ENCODE results near the gene TMEM165.
"Not testable (repeated sequence)": the region's sequence is repeated elsewhere in the genome, so short reads cannot be mapped to it uniquely, and the experiment has no call there.

The TMEM165 gene, protein sequence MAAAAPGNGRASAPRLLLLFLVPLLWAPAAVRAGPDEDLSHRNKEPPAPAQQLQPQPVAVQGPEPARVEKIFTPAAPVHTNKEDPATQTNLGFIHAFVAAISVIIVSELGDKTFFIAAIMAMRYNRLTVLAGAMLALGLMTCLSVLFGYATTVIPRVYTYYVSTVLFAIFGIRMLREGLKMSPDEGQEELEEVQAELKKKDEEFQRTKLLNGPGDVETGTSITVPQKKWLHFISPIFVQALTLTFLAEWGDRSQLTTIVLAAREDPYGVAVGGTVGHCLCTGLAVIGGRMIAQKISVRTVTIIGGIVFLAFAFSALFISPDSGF

GRCh38 chr4:55395529-55396307, at the start of gene TMEM165:
Gene TMEM165, plus strand, starts transcription at chr4:55395957. Its CDS starts 233 bp downstream, at chr4:55396190.
- DNase-seq (ENCODE audit: low read depth): peak; percentile 88

DNA sequence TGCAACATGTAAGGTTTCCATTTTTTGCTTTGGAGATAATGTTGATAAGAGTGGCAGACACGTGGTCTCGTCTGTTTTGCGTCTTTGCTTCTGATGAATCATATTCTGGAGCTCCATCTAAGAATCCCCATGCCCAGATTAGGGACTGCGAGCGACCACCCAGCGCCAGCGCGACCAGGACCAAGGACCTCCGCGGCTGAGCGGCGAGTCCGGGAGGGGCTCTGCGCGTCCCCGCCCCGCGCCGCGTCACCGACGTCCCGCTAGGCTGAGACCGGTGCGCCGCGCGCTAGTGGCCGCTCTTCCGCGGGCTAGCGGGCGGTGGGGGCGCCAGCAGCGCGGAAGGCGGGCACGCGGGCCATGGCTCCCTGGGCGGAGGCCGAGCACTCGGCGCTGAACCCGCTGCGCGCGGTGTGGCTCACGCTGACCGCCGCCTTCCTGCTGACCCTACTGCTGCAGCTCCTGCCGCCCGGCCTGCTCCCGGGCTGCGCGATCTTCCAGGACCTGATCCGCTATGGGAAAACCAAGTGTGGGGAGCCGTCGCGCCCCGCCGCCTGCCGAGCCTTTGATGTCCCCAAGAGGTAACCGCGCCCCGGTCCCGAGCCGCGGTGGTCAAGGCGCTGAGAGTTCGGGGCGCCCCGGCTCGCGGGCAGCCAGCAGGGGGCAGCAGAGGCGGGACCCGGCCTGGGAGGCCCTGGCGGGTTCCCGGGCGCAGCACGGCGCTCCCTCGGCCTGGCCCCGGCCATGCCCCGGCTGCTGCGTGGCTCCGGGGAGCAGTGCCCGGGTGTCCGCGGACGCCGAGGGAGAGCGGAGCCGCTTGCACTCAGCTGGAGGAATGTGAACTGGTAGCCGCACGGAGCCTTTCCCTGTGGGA, 49.5 kb upstream of the TMEM165 start, which contains the start of gene SRD5A3:
SRD5A3 (plus strand) TSS at position 263 of the 871 bp plus-strand sequence; CDS start at position 358, 95 bp downstream.
- peak; percentile 84 for DNase-seq (ENCODE audit: low read depth)

DNA sequence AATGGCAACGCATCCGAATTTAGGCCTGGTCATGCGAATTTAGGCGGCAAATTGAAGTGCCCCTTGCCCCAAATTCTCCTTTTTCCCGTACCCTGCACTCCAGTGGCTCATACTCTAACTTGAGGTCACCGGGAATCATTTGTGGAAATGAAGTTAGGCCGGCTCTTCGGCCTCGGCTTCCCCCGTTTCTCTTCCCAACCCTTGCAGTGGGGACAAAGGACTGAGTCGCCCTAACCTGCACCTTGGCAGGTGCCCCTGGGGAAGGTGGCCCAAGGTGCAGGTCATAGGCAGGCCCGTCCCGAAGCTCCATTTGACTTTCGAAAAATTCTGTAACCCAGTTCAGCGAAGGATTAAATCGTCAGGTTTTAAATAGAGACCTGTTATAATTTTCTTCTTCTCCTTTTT, 48.9 kb upstream of the TMEM165 start:
- DNase-seq (ENCODE audit: low read depth): no peak

DNA sequence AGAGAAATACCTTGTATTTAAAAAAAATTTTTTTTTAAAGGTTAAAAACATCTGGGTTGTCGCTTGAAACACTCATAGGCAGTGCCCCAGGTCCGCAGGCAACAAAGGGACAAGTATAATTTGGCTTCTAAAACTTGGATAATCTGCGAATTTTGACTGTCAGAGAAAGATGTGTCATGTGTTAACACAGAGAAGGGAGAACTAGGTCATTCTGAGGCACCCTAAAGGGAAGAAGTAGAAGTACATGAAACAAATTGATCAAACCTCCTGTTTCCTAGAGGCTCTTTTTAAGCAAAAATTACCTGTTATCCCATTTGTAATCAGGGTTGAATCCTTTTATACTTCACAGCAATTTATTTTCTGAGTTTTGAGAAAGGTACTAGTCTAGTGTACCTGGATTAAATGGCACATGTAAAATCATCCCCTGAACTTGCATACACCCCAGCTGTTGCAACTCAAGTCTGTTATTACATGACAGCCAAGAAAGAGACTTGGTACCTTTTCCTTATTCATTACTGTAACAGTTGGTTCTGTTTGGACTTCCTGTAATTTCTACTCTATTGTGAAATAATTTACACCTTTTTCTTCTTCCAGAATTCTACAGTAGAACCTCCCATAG, 48.0 kb upstream of the TMEM165 start:
- DNase-seq (ENCODE audit: low read depth): no peak

- DNase-seq (ENCODE audit: low read depth): peak; percentile 86
Measured at GRCh38 chr4:55348466-55348865, 47.3 kb upstream of the TMEM165 start.

GRCh38 chr4:55350870-55351269, 44.9 kb upstream of the TMEM165 start:
- peak; percentile 57 for DNase-seq (ENCODE audit: low read depth)

- DNase-seq (ENCODE audit: low read depth): peak; percentile 43
Measured at GRCh38 chr4:55351824-55352223, 43.9 kb upstream of the TMEM165 start.

DNA sequence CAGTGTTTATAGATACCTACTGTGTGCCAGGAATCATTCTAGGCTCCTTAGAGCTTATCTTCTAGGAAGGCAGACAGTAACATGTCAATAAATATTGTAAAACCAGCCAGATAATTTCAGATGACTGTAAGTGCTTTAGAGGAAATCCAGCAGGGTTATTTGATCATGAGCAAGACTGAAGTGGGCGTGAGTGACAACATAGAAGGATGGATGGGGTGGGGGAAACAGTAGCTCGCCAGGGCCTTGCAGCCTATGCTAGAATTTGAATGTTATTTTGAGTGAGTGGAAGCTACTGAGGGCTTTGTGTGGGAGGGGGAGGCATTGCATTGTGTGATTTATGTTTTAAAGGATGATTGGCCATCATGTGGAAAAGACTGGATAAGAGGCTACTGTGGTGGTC, 43.0 kb upstream of the TMEM165 start:
- DNase-seq (ENCODE audit: low read depth): no peak

- not testable (repeated sequence) for DNase-seq (ENCODE audit: low read depth)
Measured at GRCh38 chr4:55353228-55353747, 42.5 kb upstream of the TMEM165 start.

DNA sequence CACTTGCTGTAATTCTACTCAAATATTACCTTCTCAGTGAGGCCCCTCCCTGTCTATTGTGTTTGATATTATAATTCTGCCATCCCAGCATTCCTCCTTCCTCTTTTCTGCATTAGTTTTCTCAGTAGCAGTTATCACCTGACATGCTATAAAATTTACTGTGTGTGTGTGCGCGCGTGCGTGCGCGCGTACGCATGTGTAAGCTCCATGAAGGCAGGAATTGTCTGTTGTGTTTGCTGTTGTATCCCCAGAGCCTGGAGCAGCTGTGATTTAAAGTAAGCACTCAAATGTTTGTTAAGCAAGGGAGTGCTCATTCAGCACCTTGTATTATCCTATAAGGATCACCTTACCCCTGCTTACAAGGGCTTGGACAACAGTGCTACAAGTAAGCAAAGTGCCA, 41.1 kb upstream of the TMEM165 start:
- DNase-seq (ENCODE audit: low read depth): no peak

DNA sequence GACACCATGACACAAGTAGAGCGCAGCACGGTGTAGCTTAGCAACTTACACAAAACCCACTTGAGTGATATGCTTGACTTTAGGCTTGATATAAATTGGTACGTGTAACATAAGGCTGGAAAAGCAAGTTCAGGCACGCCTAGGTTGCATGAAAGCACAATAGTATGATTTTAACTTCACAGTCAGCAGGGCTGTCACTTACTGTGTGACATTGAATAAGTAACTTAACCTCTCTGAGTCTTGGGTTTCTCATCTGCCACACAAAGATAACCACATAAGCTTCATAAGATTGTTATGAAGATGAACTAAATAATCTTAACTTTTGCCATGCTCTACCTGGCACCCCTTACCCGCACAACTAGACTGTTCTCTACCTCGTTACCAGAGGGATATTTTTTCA, 40.2 kb upstream of the TMEM165 start:
- no peak for DNase-seq (ENCODE audit: low read depth)

- peak; percentile 70 for DNase-seq (ENCODE audit: low read depth)
Measured at GRCh38 chr4:55356991-55357461, 38.7 kb upstream of the TMEM165 start.

- no peak for DNase-seq (ENCODE audit: low read depth)
Measured at GRCh38 chr4:55358246-55358645, 37.5 kb upstream of the TMEM165 start.

DNA sequence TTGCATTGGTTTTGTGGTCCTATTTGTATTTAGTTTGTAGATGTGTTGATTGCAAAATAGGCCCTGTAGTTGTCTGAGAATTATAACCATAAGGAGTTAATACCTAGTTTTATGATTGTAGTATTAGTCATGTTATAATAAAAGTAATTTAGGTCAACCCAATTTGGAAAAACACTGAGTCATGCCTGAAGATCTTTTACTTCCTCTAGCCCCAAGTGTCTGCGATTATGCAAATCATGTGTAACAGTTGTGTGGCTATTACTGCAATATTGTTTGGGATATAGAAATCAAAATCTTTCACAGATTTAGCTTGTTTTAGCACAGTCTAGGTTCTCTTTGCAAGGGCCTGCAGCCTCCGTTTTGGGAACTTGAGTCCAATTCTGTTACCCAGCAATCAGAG, 37.1 kb upstream of the TMEM165 start:
- peak; percentile 90 for DNase-seq (ENCODE audit: low read depth)

DNA sequence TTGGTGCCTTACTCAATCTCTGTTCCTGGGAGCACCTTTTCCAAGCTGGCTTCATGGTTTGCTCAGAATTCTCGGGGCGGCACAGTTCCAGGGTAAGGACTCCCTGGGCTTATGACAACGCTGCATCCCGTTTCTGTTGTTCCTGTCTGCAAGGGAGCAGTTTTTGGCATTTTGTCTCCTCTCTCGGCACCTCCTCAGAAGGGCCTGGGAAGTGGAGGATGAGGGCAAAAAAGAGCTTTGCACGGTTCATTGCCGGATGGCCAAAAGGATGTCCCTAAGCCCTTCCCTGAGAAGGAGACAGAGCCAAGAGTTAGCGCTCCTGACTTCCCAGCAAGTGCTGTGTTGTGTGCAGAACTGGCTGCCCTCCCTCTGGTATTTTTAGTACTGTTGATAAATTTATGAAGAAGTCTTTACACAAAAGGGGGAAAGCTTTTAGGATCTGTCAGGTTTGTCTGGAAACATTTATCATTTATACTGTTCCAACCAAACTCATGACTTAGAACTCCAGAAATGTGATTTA, 36.3 kb upstream of the TMEM165 start:
- peak; percentile 65 for DNase-seq (ENCODE audit: low read depth)

- DNase-seq (ENCODE audit: low read depth): not testable (repeated sequence)
Measured at GRCh38 chr4:55362938-55363337, 32.8 kb upstream of the TMEM165 start.

DNA sequence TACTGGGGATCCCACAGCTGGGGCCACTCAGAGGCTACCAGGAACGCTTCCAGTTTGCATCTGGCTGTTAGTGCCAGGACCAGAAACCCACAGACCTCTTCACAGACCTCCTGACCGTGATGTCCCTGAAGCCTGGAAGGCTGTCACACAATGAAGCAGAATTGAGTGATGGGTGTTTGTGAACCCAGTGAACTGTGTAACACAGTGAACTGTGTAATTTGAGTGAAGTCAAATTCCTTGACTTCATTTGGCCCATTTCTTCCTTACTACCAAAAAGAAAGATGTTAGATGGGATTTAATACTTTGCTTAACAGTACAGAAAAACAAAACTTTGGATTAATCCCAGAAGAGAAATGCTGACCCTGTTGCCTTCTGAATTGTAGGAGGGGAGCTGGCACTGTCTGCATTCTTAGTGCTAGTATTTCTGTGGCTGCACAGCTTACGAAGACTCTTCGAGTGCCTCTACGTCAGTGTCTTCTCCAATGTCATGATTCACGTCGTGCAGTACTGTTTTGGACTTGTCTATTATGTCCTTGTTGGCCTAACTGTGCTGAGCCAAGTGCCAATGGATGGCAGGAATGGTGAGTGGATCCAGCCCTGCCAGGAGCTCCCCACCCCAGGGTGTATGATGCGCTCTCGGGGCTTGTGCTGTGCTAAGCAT, 31.9 kb upstream of the TMEM165 start:
- DNase-seq (ENCODE audit: low read depth): no peak

DNA sequence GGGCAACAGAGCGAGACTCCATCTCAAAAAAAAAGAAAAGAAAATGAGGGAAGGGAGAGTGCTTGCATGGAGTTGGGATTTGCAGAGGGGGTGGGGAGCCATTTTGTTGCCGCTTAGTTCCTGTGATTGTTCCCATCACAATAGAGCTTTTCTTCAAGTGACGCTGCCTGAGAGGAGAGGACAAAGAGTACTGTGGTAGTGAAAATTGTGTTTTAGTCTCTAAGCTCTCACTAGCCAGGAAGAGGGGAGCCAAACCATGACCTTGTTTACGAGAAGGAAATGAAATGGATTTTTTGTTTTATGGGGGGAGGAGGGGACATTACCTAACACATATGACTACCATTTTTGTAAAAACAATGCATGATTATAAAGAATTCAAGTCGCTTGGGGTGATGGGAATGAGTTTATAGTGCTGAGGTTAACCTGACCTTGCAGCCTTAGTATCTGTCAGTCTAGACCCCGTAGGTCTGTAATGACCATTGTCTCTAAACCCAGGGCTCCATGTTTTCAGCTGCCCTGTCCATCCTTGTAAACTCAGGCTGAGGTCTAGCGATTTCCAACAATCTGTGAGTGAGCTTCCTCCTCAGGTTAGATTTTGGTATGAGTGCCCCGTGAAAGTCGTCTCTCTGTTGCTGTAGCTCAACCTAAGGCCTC, 30.9 kb upstream of the TMEM165 start:
- DNase-seq (ENCODE audit: low read depth): no peak

- DNase-seq (ENCODE audit: low read depth): no peak
Measured at GRCh38 chr4:55365345-55365728, 30.4 kb upstream of the TMEM165 start.

GRCh38 chr4:55366621-55367020, 29.1 kb upstream of the TMEM165 start:
- DNase-seq (ENCODE audit: low read depth): no peak

Data from EH (cell line).